Measurements from ENCODE around the gene ZNF540.

DNA sequence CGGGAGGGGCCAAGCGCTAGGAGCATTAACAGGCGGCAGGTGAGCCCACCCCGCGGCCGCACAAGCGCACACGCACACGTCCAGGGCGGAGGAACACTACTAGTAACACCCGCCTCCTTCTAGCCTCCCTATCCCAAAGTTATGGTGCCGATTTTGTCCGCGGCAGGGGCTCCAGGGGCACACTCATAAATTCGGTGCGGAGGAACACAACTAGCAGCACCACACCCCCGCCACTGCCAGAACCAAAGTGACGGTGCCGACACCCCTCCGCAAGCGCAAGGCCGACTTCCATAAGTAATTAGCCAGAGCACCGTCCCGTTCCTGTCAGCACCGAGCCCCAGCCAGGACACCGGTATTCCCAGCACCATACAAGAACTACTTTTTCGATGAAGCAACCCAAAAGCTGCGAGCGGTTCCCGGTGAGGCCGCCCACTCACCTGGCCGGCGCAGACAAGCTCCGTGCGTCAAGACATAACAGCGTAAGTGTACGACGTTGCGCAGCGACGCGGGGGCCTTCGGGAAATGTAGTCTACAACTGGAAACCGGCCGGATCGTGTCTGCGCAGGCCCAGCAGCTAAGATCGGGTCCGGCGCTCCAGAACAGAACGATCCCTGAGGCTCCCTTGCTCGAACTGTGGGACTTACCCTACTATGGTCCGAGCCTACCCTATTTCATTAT is at the start of gene ZNF540, which contains the start of gene ZNF571:
- TF ChIP-seq, protein P1, sequence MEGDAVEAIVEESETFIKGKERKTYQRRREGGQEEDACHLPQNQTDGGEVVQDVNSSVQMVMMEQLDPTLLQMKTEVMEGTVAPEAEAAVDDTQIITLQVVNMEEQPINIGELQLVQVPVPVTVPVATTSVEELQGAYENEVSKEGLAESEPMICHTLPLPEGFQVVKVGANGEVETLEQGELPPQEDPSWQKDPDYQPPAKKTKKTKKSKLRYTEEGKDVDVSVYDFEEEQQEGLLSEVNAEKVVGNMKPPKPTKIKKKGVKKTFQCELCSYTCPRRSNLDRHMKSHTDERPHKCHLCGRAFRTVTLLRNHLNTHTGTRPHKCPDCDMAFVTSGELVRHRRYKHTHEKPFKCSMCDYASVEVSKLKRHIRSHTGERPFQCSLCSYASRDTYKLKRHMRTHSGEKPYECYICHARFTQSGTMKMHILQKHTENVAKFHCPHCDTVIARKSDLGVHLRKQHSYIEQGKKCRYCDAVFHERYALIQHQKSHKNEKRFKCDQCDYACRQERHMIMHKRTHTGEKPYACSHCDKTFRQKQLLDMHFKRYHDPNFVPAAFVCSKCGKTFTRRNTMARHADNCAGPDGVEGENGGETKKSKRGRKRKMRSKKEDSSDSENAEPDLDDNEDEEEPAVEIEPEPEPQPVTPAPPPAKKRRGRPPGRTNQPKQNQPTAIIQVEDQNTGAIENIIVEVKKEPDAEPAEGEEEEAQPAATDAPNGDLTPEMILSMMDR (IDR thresholded peaks at IDR 0.05): peak in 1 of 5 experiments; percentile 7
- TF ChIP-seq EP300 (IDR thresholded peaks at IDR 0.05): peak; percentile 67 to 93
